Esophagus squamous epithelium (tissue), 5 donors: ENCODE data around the gene SPAAR. TPM values are rescaled to one million over a fixed set of nuclear protein-coding genes. Genes with fewer than 3 reads are reported as not detected.

Source experiments
- DNase-seq: peaks from one replicate; lab custom pipeline; 2025; lab: John Stamatoyannopoulos, UW
- H3K27ac ChIP-seq, 4 donors: fragments of 200-600 bp; sonication (generic); one replicate each; pipeline ENCODE4 v1.5.1; 2016 to 2019; ENCODE audit warnings: mild to moderate bottlenecking in 1 of 4
- H3K27me3 ChIP-seq, 4 donors: fragments of 200-600 bp; sonication (generic); 1 replicate in 3 of 4; 2 replicates in 1 of 4; pipeline versions ENCODE4 v1.5.1 to v1.6.0; 2017 to 2021; ENCODE audit warnings: antibody characterized with exemption in 1 of 4
- H3K36me3 ChIP-seq, 3 donors: fragments of 200-600 bp; sonication (generic); one replicate each; pipeline ENCODE4 v1.5.1; 2016 to 2019
- H3K4me1 ChIP-seq, 3 donors: fragments of 200-600 bp; sonication (generic); one replicate each; pipeline ENCODE4 v1.5.1; 2017 to 2019
- H3K4me3 ChIP-seq, 4 donors: fragments of 200-600 bp; sonication (generic); 1 replicate in 3 of 4; 2 replicates in 1 of 4; pipeline ENCODE4 v1.5.1; 2016 to 2019; ENCODE audit warnings: mild to moderate bottlenecking in 2 of 4, moderate library complexity in 1 of 4
- H3K9me3 ChIP-seq, 3 donors: fragments of 200-600 bp; sonication (generic); one replicate each; pipeline ENCODE4 v1.5.1; 2016 to 2019
- POLR2A ChIP-seq, 4 donors: fragments of 450-650 bp; IDR thresholded peaks; one replicate each; pipeline ENCODE4 v1.6.1; 2017; ENCODE audit warnings: antibody characterized with exemption in 4 of 4, mild to moderate bottlenecking in 4 of 4, moderate library complexity in 3 of 4
- WGBS, 2 donors: methylation state at CpG; one replicate each; pipeline ENCODE4 v1.1.5; 2018; 5-methylcytosine and 5-hydroxymethylcytosine counted together
- intact Hi-C: fragments of 100-400 bp; cut with DNase I; formaldehyde crosslinking; loops from one replicate; pipeline ENCODE4 v1.15.0; 2022
- total RNA-seq, 4 donors: library from RNA; depleted of rRNA; stranded (reverse); fragments of >200 nt; gene quantifications; one replicate each; pipeline ENCODE4 v1.1.0, GENCODE V29; 2016
- TF ChIP-seq, protein P1 (sequence below), 6 experiments: fragments of 450-650 bp in 4 of 6; fragments of 200-600 bp in 2 of 6; sonication (generic) in 2 of 6; IDR thresholded peaks; one replicate each; pipeline ENCODE4 v1.5.1; 2016 to 2019; ENCODE audit warnings: antibody characterized with exemption in 6 of 6, mild to moderate bottlenecking in 4 of 6, moderate library complexity in 4 of 6
- donor health status: DM: yes; HTN: yes; CAD: no.

The SPAAR gene
- total RNA-seq, 4 donors from 2014 or later = 0.22 to 1.1 TPM; not detected in 2

DNA sequence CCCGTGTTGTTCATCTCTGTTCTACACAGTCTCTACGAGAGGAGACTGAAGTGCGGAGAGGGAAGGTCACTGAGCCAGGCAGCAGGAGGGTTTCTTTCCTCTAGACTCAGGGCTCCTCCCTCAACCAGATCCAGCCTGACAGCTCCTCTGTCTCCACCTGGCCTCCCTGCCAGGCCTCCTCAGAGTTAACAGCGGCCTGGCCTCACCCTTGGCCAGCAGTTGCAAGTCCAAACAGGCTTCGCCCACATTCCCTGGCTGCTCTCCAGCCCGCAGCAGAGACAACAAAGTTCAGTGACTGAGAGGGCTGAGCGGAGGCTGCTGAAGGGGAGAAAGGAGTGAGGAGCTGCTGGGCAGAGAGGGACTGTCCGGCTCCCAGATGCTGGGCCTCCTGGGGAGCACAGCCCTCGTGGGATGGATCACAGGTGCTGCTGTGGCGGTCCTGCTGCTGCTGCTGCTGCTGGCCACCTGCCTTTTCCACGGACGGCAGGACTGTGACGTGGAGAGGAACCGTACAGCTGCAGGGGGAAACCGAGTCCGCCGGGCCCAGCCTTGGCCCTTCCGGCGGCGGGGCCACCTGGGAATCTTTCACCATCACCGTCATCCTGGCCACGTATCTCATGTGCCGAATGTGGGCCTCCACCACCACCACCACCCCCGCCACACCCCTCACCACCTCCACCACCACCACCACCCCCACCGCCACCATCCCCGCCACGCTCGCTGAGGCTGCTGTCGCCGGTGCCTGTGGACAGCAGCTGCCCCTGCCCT, 3.2 kb upstream of the SPAAR start, which contains the start of gene HRCT1:
Gene HRCT1, plus strand, starts transcription at position 291 of the 768 bp plus-strand sequence. Its CDS starts 86 bp downstream, at position 377.
- no peak for DNase-seq
- peaks cover 0 to 12% (median 0%) of the 10 kb centered on the region in 4 donors for H3K27me3 ChIP-seq
- no peaks in the 10 kb centered on the region for H3K9me3 ChIP-seq
- peaks cover 45 to 82% (median 58%) of the 10 kb centered on the region in 3 donors for H3K4me1 ChIP-seq
- H3K4me3 ChIP-seq = peak within 1 kb of the TSS in 3 of 4 donors; percentile 22 to 56 (median 25)
- H3K27ac ChIP-seq = peak within 1 kb of the TSS; percentile 69 to 95 (median 90)
- intact Hi-C loops = no loop called here
- H3K36me3 ChIP-seq = no peaks in the 10 kb centered on the region
- TF ChIP-seq, protein P1, sequence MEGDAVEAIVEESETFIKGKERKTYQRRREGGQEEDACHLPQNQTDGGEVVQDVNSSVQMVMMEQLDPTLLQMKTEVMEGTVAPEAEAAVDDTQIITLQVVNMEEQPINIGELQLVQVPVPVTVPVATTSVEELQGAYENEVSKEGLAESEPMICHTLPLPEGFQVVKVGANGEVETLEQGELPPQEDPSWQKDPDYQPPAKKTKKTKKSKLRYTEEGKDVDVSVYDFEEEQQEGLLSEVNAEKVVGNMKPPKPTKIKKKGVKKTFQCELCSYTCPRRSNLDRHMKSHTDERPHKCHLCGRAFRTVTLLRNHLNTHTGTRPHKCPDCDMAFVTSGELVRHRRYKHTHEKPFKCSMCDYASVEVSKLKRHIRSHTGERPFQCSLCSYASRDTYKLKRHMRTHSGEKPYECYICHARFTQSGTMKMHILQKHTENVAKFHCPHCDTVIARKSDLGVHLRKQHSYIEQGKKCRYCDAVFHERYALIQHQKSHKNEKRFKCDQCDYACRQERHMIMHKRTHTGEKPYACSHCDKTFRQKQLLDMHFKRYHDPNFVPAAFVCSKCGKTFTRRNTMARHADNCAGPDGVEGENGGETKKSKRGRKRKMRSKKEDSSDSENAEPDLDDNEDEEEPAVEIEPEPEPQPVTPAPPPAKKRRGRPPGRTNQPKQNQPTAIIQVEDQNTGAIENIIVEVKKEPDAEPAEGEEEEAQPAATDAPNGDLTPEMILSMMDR (IDR thresholded peaks at IDR 0.05) = no peak
- TF ChIP-seq POLR2A (IDR thresholded peaks at IDR 0.05) = peak in 1 of 4 donors; percentile 30
- WGBS, 2 donors = 28 to 37% methylated on average over 4 to 9 of the region's 30 CpGs

DNA sequence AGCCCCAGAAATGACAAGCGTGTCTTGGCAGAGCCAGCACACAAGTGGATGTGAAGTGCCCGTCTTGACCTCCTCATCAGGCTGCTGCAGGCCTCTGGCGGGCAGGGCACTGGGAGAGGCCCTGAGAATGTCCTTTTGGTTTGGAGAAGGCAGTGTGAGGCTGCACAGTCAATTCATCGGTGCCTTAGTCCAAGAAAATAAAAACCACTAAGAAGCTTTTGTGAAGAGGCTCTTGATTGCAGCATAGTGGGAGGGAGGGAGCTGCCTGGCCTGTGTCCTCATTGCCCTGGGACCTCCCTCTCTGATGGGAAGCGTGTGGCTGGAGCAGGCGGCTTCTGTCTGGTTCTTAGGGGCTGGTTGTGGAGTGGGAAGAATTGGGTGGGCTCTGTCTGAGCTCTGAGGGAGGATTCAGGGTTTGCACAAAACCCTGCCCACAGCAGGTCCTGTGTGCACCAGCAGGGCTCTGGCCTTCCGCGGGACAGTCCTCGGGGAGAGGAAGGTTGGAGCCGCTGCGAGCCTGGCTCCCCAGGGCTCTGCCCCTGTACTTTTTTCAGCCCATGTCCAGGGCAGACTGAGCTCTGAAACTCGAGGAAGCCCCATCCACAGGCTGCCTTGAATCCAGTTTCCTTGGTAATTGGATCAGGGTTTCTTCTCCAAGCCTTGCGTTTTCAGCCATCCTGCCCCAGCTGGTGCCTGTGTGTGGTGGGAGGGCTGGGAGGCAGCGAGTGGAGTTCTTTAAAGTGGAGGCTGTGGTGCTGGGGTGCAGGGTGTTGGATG, 2.2 kb upstream of the SPAAR start:
- 51 to 61% methylated on average over 5 of the region's 14 CpGs for WGBS, 2 donors
- DNase-seq = no peak
- Histone ChIP-seq H3K27ac (peak overlapping the region; percentile 69 to 95 (median 90)), H3K36me3 (no peaks in the 10 kb centered on the region), H3K4me3 (peak overlapping the region in 3 of 4 donors; percentile 22 to 56 (median 25)), H3K4me1 (peaks cover 45 to 89% (median 58%) of the 10 kb centered on the region in 3 donors), H3K27me3 (peaks cover 0 to 11% (median 0%) of the 10 kb centered on the region in 4 donors), H3K9me3 (no peaks in the 10 kb centered on the region)
- intact Hi-C loops = no loop called here
- TF ChIP-seq, protein P1 (IDR thresholded peaks at IDR 0.05) = no peak
- TF ChIP-seq POLR2A (IDR thresholded peaks at IDR 0.05) = peak in 2 of 4 donors; percentile 20 to 45

DNA sequence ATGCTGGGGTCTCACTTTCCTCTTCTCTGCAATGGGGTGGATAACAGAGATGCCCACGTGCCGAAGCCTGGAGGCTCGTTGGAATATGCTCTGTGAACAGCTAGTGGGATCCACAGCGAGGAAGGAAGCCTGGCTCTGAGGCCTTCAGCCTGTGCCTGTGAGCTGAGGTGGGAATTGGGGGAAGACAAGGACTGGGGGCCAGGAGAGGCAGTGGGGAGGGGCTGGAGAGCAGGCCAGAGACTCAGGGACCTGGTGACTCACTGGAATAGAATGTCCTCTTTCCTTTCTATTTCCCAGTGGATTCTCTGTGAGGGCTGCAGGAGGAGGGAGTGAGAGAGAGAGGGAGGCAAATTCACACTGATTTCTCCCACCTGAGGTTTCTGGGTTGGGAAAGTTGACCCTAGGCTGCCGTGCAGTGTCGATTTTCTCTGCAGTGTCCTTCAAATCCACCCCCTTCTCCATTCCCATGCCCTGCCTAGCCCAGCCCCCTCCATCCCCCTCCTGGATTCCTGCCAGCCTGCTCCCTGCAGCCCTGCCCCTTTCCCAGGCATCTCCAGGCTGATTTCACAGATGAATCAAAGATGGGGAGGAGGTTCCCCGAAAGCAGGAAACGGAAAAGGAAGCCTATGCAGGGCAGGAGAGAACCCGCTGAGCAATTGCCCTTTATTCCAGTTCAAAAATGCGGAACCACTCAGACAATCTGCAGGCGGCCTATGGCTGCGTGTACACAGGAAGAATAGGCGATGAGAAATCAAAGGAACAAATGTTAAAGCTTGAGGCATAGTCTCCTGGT, 1.4 kb upstream of the SPAAR start:
- H3K27me3 ChIP-seq = peaks cover 0 to 5% (median 0%) of the 10 kb centered on the region in 4 donors
- peaks cover 45 to 89% (median 58%) of the 10 kb centered on the region in 3 donors for H3K4me1 ChIP-seq
- H3K36me3 ChIP-seq = no peaks in the 10 kb centered on the region
- intact Hi-C loops = no loop called here
- no peaks in the 10 kb centered on the region for H3K9me3 ChIP-seq
- peak overlapping the region; percentile 69 to 95 (median 90) for H3K27ac ChIP-seq
- WGBS, 2 donors = 26 to 43% methylated on average over 6 to 11 of the region's 13 CpGs
- DNase-seq = no peak
- H3K4me3 ChIP-seq = peak overlapping the region in 3 of 4 donors; percentile 22 to 56 (median 25)
- TF ChIP-seq, protein P1 (IDR thresholded peaks at IDR 0.05) = no peak
- no peak for TF ChIP-seq POLR2A (IDR thresholded peaks at IDR 0.05)

DNA sequence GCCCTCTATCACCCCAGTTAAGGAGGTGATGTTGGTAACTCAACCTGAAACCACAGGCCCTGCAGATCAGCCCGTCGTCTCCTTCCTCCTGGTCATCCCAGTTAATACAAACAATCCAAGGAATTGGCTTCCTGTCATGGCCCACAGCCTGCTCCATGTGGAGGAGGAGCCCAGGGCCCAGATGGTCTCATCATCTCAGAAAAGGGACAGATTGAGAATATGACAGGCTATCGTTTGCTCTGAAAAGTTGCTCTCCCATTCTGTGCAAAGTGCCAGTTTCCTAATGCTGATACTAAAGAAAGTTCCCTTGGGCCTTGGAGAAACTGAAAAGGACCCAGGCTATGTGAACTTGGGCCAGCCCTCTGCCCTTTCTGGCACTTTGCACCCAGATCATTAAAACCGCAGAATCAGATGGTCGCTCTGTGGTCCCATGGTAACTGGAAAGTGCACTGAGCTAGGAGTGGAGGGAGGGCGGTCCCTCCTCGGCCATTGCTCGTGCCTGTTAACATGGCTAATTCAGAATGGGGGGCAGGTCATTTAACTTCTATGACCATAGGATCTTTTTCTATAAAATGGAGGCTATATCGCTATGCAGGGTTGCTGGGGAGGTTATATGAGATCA, 675 bp upstream of the SPAAR start:
- Histone ChIP-seq H3K9me3 (no peaks in the 10 kb centered on the region), H3K27ac (peak overlapping the region; percentile 69 to 95 (median 90)), H3K27me3 (peaks cover 0 to 5% (median 0%) of the 10 kb centered on the region in 4 donors), H3K4me3 (peak overlapping the region in 1 of 4 donors; percentile 56), H3K4me1 (peaks cover 45 to 83% (median 58%) of the 10 kb centered on the region in 3 donors), H3K36me3 (no peaks in the 10 kb centered on the region)
- intact Hi-C loops = no loop called here
- TF ChIP-seq, protein P1 (IDR thresholded peaks at IDR 0.05) = no peak
- TF ChIP-seq POLR2A (IDR thresholded peaks at IDR 0.05) = peak in 1 of 4 donors; percentile 5
- no peak for DNase-seq
- 55 to 71% methylated on average over 8 to 9 of the region's 9 CpGs for WGBS, 2 donors
